Endothelial cell (in vitro differentiated cells): Measurements from ENCODE around the gene ZSWIM6. TPM values are rescaled to one million over a fixed set of nuclear protein-coding genes. Genes with fewer than 3 reads are reported as not detected.
A peak's percentile ranks its signal among the peaks of the same experiment; 100 is the strongest.

Experiments
- DNase-seq: peaks from one replicate; pipeline ENCODE4 v3.0.0; 2021; ENCODE audit warnings: low spot score
- H3K27ac Mint-ChIP-seq: one replicate; pipeline ENCODE4 v1.8.0; 2021; ENCODE audit warnings: mixed read lengths, inconsistent platforms; ENCODE audit not compliant: unreplicated experiment
- H3K27me3 Mint-ChIP-seq: one replicate; pipeline ENCODE4 v1.8.0; 2021; ENCODE audit warnings: mild to moderate bottlenecking, moderate library complexity, mixed read lengths, inconsistent platforms; ENCODE audit not compliant: unreplicated experiment
- H3K36me3 Mint-ChIP-seq: one replicate; pipeline ENCODE4 v1.8.0; 2021; ENCODE audit warnings: mild to moderate bottlenecking, low read depth, mixed read lengths, inconsistent platforms; ENCODE audit not compliant: unreplicated experiment
- H3K4me1 Mint-ChIP-seq: one replicate; pipeline ENCODE4 v1.8.0; 2021; ENCODE audit warnings: mild to moderate bottlenecking, mixed read lengths, inconsistent platforms; ENCODE audit not compliant: unreplicated experiment
- H3K4me3 Mint-ChIP-seq: one replicate; pipeline ENCODE4 v1.8.0; 2021; ENCODE audit warnings: mild to moderate bottlenecking, mixed read lengths, inconsistent platforms; ENCODE audit not compliant: unreplicated experiment
- H3K9me3 Mint-ChIP-seq: one replicate; pipeline ENCODE4 v1.8.0; 2021; ENCODE audit warnings: mixed read lengths, inconsistent platforms; ENCODE audit not compliant: unreplicated experiment
- CTCF ChIP-seq: fragments of 200-600 bp; sonication (generic); IDR thresholded peaks from one replicate; pipeline ENCODE4 v1.5.0; 2021; ENCODE audit warnings: antibody characterized with exemption; ENCODE audit not compliant: unreplicated experiment
- total RNA-seq: library from RNA; stranded (reverse); fragmentation: NEBNext Ultra II Directional; extraction: Animal tissue kit (Norgen Biotek cat#: 25700); gene quantifications from one replicate; pipeline ENCODE4 v1.2.1, GENCODE V29; 2021; ENCODE audit not compliant: unreplicated experiment

The ZSWIM6 gene
- total RNA-seq, 1 donor from 2014 or later = 77.0 TPM

- peaks cover 18% of the 10 kb centered on the region for H3K36me3 Mint-ChIP-seq
- DNase-seq = no peak
Measured at GRCh38 chr5:61523997-61524396, 191.9 kb downstream of the ZSWIM6 start.

GRCh38 chr5:61525512-61526206, 193.6 kb downstream of the ZSWIM6 start:
- H3K27me3 Mint-ChIP-seq = peaks cover 3% of the 10 kb centered on the region
- DNase-seq = no peak
- H3K4me3 Mint-ChIP-seq = peak overlapping the region; percentile 13
- peaks cover 6% of the 10 kb centered on the region for H3K4me1 Mint-ChIP-seq
- peaks cover 28% of the 10 kb centered on the region for H3K36me3 Mint-ChIP-seq
- no peaks in the 10 kb centered on the region for H3K9me3 Mint-ChIP-seq
- peak overlapping the region; percentile 32 for H3K27ac Mint-ChIP-seq
- no peak for TF ChIP-seq CTCF

More at GRCh38 chr5:61523997-61524396, 191.9 kb downstream of the ZSWIM6 start:
- no peak overlapping the region for H3K4me3 Mint-ChIP-seq
- no peak for TF ChIP-seq CTCF
- H3K27me3 Mint-ChIP-seq = peaks cover 2% of the 10 kb centered on the region
- peaks cover 6% of the 10 kb centered on the region for H3K4me1 Mint-ChIP-seq
- H3K9me3 Mint-ChIP-seq = no peaks in the 10 kb centered on the region
- no peak overlapping the region for H3K27ac Mint-ChIP-seq

GRCh38 chr5:61526207-61526519, 194.1 kb downstream of the ZSWIM6 start:
- Mint-ChIP-seq H3K36me3 (peaks cover 33% of the 10 kb centered on the region), H3K4me1 (peaks cover 6% of the 10 kb centered on the region), H3K9me3 (no peaks in the 10 kb centered on the region), H3K27me3 (peaks cover 3% of the 10 kb centered on the region), H3K27ac (no peak overlapping the region), H3K4me3 (no peak overlapping the region)
- DNase-seq = no peak
- TF ChIP-seq CTCF = no peak

GRCh38 chr5:61532983-61533382, 200.9 kb downstream of the ZSWIM6 start:
- Mint-ChIP-seq H3K27me3 (peaks cover 8% of the 10 kb centered on the region), H3K4me3 (no peak overlapping the region), H3K27ac (no peak overlapping the region), H3K9me3 (no peaks in the 10 kb centered on the region), H3K36me3 (peaks cover 36% of the 10 kb centered on the region), H3K4me1 (no peaks in the 10 kb centered on the region)
- no peak for TF ChIP-seq CTCF
- DNase-seq = no peak

GRCh38 chr5:61534481-61535267, 202.6 kb downstream of the ZSWIM6 start:
- no peak for DNase-seq
- H3K9me3 Mint-ChIP-seq = no peaks in the 10 kb centered on the region
- H3K36me3 Mint-ChIP-seq = peaks cover 51% of the 10 kb centered on the region
- H3K4me3 Mint-ChIP-seq = no peak overlapping the region
- no peaks in the 10 kb centered on the region for H3K4me1 Mint-ChIP-seq
- no peak overlapping the region for H3K27ac Mint-ChIP-seq
- no peak for TF ChIP-seq CTCF
- peaks cover 8% of the 10 kb centered on the region for H3K27me3 Mint-ChIP-seq
